Gastrocnemius medialis (tissue), 4 donors: ENCODE data around the gene CD163L1.

Experiments
- CTCF ChIP-seq, 5 experiments: fragments of 450-650 bp in 3 of 5; fragments of 200-600 bp in 2 of 5; sonication (generic) in 2 of 5; IDR thresholded peaks in 4 of 5; conservative IDR thresholded peaks in 1 of 5; 1 replicate in 4 of 5; 2 replicates in 1 of 5; pipeline ENCODE4 v1.5.1; 2016 to 2019; ENCODE audit warnings: antibody characterized with exemption in 5 of 5, mild to moderate bottlenecking in 3 of 5, moderate library complexity in 3 of 5
- POLR2A ChIP-seq, 2 donors: fragments of 450-650 bp; IDR thresholded peaks; one replicate each; pipeline ENCODE4 v1.6.1; 2017; ENCODE audit warnings: antibody characterized with exemption in 2 of 2, mild to moderate bottlenecking in 2 of 2, moderate library complexity in 2 of 2

GRCh38 chr12:7479771-7480170 is 35.8 kb upstream of the CD163L1 start:
- TF ChIP-seq CTCF (IDR thresholded peaks at IDR 0.05 in 4 of 5, conservative IDR thresholded peaks at IDR 0.05 in 1 of 5): no peak
- no peak for TF ChIP-seq POLR2A (IDR thresholded peaks at IDR 0.05)
